Measurements from ENCODE around the gene RNF207. TPM values are rescaled to one million over a fixed set of nuclear protein-coding genes. Genes with fewer than 3 reads are reported as not detected.

RNF207 gene
- total and polyA plus RNA-seq, 2 of the 13 experiments (the other 11 are each of a cell fraction or from before 2014, with no cell fraction given), result 9.8 to 15.9 TPM

Other genes with a start within 250 kb of the RNF207 start
- 5.7 and 6.8 TPM in 2 replicates for gene NPHP4, start 213.7 kb upstream of the RNF207 start, total RNA-seq (2016; rRNA removed; fragmentation: Illumina TruSeq; extraction: Trizol)
- 4.4 and 4.8 TPM in 2 replicates for gene NPHP4, start 213.7 kb upstream of the RNF207 start, polyA plus RNA-seq (2011; rRNA removed)
- gene KCNAB2, start 160.2 kb upstream of the RNF207 start, total RNA-seq (2016; rRNA removed; fragmentation: Illumina TruSeq; extraction: Trizol), result 6.2 and 6.9 TPM in 2 replicates
- gene KCNAB2, start 160.2 kb upstream of the RNF207 start, polyA plus RNA-seq (2011; rRNA removed), result 8.8 and 11.7 TPM in 2 replicates
- gene CHD5, start 25.8 kb upstream of the RNF207 start, total RNA-seq (2016; rRNA removed; fragmentation: Illumina TruSeq; extraction: Trizol), result 0.02 TPM in 1 of 2 replicates, not detected in the other
- 0.09 and 0.21 TPM in 2 replicates for gene CHD5, start 25.8 kb upstream of the RNF207 start, polyA plus RNA-seq (2011; rRNA removed)
- 545 and 787 TPM in 2 replicates for gene RPL22, start 6.5 kb upstream of the RNF207 start, total RNA-seq (2016; rRNA removed; fragmentation: Illumina TruSeq; extraction: Trizol)
- 146 and 214 TPM in 2 replicates for gene RPL22, start 6.5 kb upstream of the RNF207 start, polyA plus RNA-seq (2011; rRNA removed)
- gene ICMT, start 29.8 kb downstream of the RNF207 start, total RNA-seq (2016; rRNA removed; fragmentation: Illumina TruSeq; extraction: Trizol), result 61.7 and 69.7 TPM in 2 replicates
- gene ICMT, start 29.8 kb downstream of the RNF207 start, polyA plus RNA-seq (2011; rRNA removed), result 23.1 and 24.6 TPM in 2 replicates
- gene HES3, start 38.1 kb downstream of the RNF207 start, total RNA-seq (2016; rRNA removed; fragmentation: Illumina TruSeq; extraction: Trizol), result not detected in 2 replicates
- gene HES3, start 38.1 kb downstream of the RNF207 start, polyA plus RNA-seq (2011; rRNA removed), result not detected in 2 replicates
- 0.27 and 0.31 TPM in 2 replicates for gene GPR153, start 55.0 kb downstream of the RNF207 start, total RNA-seq (2016; rRNA removed; fragmentation: Illumina TruSeq; extraction: Trizol)
- gene GPR153, start 55.0 kb downstream of the RNF207 start, polyA plus RNA-seq (2011; rRNA removed), result 0.22 and 0.44 TPM in 2 replicates
- 33.0 and 43.2 TPM in 2 replicates for gene ACOT7, start 187.6 kb downstream of the RNF207 start, total RNA-seq (2016; rRNA removed; fragmentation: Illumina TruSeq; extraction: Trizol)
- 47.6 and 55.8 TPM in 2 replicates for gene ACOT7, start 187.6 kb downstream of the RNF207 start, polyA plus RNA-seq (2011; rRNA removed)
- gene HES2, start 213.8 kb downstream of the RNF207 start, total RNA-seq (2016; rRNA removed; fragmentation: Illumina TruSeq; extraction: Trizol), result 0.10 and 0.11 TPM in 2 replicates
- gene HES2, start 213.8 kb downstream of the RNF207 start, polyA plus RNA-seq (2011; rRNA removed), result 0.13 and 0.17 TPM in 2 replicates
- 38.5 and 48.6 TPM in 2 replicates for gene ESPN, start 218.7 kb downstream of the RNF207 start, total RNA-seq (2016; rRNA removed; fragmentation: Illumina TruSeq; extraction: Trizol)
- gene ESPN, start 218.7 kb downstream of the RNF207 start, polyA plus RNA-seq (2011; rRNA removed), result 54.2 and 70.4 TPM in 2 replicates